Measurements from ENCODE around the gene IGFN1.

DNA sequence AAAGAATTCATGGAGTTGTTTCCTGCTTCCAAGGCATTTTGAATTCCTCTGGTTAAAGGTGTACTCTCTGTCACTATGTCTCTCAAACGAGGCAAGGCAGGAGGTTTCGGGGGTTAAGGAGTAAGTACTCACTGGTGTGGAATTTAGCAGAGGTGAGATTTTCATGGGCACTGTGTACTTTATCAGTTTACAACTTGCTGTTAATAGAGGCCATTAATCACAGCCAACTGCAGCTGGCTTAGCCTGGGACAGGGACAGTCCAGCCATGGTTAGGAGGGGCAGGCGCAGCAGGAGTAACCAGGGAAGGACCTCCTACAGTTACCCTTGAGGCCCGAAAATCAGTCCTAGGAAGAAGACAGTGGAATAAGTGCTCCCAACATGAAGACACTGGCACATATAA is 18.3 kb upstream of the IGFN1 start:
- TF ChIP-seq POLR2A (IDR thresholded peaks at IDR 0.05; ENCODE audit: low read depth, low read length) (no peak), CTCF (IDR thresholded peaks at IDR 0.05; ENCODE audit: extremely low read depth in 1 of 2, insufficient read depth in 1 of 2, low read depth in 1 of 2, low read length in 2 of 2) (no peak), POLR2AphosphoS5 (IDR thresholded peaks at IDR 0.05; ENCODE audit: insufficient read depth, low read depth, low read length) (no peak)

All from endothelial cell of umbilical vein (primary cell).